Activated T-cell treated with anti-CD3 and anti-CD28 coated beads for 24 hours (primary cell): ENCODE data around the gene MACROD2.

Experiments used
- DNase-seq: peaks from one replicate; pipeline ENCODE4 v3.0.0-alpha.2; 2020; ENCODE audit warnings: low read depth

MACROD2 gene

DNA sequence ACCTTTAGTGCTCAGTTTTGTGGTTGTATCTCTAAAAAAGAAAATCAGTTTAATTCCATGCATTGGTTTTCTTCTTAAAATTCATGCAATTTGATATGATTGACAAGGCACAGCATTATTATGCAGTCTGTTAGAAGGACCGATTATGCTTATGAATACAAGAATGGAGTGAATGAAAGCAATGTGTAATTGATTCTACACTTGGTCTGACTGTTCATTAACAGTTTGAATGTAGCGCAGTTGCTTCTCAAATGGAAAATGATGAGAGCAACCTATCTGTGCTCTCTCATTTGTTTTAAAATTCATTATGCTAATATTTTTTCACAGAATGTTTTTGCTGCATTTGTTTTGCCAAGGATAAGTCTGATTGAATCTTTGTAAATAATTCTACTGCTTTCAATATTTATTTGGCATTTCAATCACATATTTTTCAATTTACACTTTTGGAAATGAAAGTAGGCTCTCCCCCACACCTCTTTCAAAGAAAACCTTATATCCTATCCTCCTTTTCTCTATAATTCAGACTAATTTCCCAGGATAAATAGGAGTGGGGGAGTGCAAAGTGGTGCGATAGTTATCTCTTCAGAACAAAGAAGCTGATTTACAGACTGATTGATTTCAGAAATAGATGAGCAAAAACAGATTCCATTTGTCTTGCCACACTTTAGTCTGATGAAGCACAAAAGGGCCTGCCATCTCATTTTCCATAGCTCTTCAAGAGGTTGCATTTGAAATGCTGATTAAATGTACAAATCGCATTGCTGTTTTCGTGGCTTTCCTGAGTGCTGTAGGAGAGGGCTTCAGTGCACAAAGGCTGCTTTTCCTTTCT lies 1227.4 kb downstream of the MACROD2 start:
- DNase-seq = no peak

DNA sequence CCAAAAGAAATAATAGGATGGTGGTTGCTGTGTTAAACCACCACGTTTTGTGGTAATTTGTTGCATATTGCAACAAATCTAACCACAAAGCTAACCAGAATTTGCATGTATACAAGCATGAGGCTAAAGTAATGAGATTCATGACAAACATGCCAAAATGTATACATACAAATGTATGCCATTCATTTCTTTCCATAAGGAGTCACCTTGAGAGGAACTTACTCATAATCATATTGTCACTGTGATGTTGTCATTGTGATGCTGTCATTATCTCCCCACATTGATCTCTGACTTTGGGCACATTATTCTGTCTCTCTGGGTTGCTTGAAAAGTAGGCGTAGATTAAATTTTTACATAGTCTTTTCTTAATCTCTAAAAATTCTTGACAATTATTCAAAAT lies 1228.9 kb downstream of the MACROD2 start:
- DNase-seq = no peak

DNA sequence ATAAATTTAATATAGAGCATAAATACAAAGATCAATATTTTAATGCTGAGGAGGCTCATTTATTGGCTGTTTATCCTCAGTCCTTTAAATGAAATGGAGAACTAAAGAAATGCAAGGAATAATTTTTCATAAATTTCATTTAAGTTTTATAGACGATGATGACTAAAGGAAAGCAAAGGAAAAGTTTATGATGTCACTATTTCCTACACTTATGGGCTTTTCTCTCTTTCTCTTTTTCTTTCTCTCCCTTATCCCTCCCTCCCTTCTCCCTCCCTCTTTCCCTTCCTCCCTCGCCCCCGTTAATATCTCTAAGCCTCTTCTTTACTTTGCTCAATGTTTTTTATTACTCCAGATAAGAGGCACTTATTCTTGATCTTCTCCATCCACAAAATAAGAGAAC lies 1231.8 kb downstream of the MACROD2 start:
- no peak for DNase-seq

DNA sequence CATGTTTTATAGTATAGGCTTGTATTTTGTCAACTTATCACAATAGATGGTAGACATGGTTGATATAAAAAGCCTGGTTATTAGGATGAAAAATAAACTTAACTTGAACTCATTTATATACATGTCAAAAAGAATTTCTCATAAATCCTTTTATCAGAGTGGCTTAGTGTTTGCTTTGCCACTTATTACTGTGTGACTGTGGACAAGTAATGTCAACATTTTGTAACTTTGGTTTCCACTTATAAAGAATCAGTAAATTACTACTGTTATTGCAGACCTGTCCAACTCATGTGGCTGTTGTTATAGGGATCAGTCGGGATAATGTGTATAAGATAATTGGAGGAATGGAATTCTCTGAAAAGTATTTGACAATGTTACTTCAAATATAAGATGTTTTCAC lies 1236.9 kb downstream of the MACROD2 start:
- DNase-seq = no peak

DNA sequence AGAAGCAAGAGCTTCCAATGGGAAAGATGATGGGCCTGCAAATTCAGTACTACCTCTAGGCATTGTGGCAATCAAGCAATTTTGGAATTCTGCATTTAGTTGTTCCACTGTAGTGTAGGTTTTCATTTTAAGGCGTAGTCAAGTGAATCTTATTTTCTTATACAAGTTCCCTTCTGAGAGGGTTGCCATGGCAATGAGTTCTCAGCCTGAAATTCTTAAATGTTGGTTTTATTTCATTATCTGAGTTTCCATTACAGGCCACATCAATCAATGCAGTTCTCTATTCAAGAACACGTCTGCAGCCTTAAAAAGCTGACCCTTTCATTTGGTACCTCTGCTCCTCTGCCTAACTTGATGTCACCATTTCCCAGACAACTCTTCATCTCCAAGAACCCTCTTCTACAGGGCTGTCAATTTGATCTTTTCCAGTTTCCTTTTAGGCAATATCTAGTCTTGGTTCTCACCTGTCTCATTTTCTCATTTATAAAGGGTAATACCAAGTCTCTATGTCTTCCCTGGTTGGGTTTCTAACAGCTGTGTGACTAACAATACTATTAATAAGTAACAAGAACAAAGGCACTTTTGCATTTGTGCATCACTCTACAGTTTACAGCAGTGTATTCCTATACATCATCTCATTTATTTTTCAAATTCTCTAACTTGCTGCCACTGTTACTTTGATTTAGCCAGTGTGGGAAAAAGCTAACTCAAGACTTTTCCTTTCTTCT lies 1240.3 kb downstream of the MACROD2 start:
- no peak for DNase-seq

DNA sequence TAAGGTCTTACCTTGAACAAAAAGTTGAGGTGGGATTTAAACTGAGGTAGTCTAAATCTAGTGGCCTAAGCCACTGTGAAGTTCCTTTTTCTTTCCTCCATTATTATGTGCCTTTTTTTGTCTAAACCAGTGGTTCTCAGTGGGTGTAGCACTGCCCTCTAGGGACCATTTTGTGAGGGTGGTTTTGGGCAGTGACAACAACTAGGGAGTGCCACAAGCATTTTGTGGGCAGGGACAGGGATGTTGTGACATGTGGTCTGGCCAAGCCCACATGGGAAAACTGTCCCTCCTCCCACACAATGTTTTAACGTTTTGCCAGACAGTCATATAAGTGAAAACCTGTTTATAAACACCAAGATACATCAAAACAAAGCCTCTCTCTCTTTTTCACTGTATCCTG lies 1241.5 kb downstream of the MACROD2 start:
- DNase-seq = no peak

DNA sequence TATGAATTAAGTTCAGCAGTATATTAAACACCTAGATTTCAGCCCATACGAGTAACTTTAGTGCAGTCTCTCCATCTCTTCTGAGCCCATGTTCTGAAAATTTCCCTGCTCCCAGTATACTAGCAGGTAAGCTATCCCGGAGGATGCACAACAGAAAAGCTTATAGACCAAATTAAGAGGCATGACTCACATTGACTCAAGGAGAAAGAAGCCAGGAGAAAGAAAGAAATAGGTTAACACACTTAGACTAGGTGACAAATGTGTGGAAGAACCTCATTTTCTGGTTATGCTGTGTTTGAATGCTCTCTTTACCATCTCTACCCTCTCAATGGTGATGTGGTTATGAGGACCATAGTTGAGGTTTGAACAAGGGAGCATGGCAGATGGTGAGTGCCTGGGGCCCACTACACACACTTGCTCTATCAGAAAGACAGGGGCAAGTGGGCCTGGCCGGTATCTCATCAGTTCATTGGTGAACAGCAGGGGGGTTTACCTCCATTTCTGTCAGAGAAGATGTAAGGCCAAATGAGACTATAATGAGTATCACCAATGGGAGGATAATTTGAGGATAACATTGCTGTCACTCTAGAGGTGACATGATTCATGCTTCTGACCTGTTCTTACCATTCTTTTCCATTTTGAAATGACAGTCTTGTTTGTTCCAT lies 1244.4 kb downstream of the MACROD2 start:
- no peak for DNase-seq

DNA sequence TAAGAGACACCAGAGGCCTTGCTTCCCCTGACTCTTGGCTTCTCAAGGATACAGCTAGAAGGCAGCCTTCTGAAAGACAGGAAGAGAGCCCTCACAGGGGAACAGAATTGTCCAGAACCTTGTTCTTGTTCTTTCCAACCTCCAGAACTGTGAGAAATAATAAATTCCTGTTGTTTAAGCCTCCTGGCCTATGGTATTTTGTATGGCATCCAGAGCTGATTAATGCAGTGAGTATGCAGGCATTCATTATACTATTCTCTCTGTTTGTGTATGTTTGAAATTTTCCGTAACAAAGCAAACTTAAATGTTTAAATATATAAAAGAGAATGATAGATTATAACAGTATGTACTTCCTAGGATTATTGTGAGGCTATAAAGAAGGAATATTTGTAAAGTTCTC lies 1245.5 kb downstream of the MACROD2 start:
- DNase-seq = no peak

DNA sequence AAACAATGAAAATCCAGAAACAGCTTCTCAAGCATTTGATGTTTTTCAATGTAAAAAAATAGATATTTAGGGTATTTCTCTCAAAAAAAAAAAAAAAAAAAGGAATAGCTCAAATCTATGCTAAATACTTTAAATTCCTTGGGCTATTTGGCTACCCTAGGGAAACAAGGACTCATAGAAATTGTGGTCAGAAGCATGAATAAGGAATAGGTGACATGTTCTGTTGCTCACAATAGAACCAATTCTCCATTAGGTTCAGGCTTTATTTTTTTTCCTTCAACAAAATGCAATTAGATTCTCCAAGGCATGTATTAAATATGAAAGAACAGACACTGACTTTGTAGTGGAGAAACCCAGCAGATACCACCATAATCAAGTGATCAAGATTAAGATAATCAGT lies 1246.4 kb downstream of the MACROD2 start:
- no peak for DNase-seq

DNA sequence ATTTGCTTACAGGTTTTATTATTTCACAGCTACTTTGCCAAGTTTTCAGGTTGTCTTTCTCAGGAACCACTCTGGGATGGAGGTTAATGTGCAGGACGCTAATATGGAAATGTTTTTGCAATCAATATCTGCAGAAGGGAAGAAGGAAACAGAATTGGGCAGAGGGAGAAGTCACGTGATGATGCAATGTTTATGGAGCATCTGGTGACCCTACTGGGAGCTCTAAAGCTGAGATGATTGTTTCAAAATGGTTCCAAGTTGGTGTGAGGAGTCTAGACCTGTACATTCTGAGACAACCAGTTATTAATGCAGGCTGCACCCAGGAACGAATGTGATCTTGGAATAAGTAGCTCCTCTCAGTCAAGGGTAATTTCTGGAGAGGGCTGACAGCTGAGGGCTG lies 1247.5 kb downstream of the MACROD2 start:
- no peak for DNase-seq

DNA sequence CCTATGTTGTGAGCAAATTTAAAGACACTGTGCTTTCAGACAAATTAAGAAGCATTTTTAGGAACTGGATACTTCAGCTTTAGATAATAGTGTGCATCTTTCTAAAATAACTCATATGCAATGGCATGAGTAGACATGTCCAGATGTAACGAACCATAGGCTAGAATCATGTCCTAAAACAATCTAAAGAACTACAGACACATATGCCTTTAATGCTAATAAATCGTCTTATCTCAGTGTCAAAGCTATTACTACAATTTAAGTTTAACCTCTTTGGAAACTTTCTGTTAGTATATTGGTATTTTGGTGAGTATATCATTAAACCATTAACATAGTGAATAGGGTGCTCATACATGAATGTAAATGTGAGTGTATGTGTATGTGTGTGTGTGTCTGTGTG lies 1250.6 kb downstream of the MACROD2 start:
- no peak for DNase-seq

DNA sequence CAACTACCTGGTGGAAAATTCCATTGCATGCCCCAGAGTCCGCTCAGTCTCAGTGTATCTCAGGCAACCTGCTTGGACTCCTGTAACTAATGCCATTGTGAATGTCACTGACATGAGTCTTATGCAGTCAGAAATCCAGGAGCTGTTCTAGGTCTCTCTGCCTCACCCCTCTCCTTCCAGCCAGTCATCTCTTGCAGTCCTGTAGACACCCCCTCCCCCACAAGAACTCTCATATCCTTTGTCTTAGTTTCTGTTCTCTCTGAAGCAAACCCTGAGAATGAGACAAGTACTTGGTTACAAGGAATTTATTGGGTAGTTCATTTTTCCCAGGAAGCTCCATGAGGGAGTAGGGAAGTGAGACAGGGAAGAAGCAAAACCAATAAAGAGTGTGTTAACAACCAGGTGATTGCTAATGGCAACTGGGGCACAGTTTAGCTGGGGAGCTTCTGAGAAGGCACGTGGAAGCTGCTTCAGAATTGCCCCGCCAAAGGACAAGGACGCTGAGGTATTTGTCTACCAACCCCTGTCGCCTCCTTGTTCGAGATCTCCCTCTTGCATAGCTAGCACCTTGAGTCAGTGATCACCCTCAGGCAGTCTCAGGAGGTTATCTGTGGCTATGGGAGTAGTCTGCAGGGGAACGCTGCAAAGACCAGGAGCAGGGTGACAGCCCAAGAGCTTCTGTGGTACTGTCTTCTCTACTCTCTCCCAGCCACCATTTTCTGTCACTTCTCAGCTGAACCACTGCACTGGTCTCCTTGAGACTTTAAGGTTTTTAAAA lies 1253.5 kb downstream of the MACROD2 start:
- no peak for DNase-seq

DNA sequence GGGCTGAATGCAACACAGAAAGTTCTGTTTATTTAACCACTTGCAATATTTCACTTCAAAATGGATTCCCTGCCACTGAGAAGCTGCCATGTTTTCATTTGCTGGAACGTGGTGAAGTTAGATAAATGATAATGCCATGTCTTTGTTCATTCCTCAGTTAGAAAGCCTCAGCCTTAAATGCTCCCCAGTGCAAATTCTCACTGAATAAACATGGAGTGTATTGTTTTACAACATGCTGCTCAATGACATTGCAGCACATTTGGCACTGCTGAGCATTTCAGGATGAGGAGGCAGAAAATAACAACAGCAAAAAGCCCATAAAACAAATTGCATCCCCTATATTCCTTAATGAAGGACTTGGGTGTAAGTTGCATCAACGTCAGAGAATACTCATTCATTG lies 1255.9 kb downstream of the MACROD2 start:
- DNase-seq = no peak

DNA sequence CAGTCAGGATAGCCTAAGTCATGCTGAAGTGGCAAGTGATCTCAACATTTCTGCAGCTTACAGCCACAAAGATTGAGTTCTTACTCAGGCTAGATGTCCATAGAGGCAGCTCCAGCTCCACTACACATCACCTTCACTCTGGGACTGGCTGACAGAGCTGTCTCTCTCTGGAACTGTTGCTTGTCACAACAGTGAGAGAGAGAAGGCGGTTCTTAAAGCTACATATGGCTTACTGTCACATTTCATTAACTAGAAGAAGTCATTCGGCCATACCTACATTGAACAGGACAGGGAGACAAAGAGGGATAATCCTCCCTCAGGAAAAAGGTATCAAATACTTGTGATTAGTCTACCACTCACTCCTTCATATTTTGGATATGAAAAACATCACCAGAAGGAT lies 1257.0 kb downstream of the MACROD2 start:
- no peak for DNase-seq

DNA sequence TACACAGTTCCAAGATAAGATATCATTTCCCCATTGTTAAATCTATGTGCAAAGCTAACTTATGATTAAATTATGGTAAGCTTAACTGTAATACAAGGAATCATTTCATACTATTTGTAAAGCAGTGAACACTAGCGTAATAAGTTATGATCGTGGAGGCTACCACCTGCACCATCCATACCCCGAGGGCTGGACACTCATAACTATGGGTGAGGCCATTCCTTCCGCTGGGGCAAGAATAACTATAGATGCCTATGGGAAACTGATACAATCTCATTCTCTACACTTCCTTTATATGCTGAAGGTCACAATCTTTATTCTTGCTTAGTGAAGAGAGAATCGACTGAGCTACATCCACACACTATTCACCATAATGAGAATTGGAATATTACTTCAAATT lies 1258.1 kb downstream of the MACROD2 start:
- no peak for DNase-seq

DNA sequence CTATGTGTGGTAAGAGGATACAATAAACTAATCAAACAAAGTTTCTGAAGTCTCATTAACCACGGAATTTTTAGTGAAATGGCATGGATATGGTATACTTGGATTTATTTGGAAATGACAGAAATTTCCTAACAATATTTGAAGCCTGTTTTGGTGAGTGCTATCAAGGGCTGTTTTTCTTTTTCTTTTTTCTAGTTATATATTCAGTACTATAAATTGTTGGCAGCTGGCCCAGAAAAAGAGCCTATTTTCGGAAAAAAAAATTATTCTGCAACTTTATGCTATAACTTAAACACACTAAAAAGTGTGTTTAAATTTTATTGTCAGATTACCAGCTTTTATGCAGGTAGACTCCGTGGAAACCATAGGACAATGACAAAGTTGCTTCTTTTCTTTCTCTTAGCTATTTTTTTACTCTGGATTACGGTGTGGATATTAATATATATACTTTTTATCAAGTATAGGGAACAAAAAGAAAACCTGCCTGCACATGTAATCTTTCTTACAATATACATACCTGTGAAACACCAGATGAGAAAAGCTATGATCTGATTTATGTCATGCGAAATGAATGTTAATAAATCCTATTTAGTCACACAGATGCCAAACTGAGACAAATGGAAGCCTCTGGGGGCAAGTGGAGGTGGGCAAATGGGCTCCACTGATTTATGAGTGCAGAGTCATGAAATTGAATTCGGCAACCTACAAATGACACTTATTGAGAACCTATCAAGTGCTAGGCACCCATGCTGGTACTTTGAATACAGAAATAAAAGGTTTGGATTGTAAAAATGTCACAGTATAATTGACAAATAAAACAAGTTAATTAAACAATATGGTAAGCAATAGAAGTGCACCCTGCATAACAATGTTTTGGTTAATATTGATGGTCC lies 1261.6 kb downstream of the MACROD2 start:
- no peak for DNase-seq

DNA sequence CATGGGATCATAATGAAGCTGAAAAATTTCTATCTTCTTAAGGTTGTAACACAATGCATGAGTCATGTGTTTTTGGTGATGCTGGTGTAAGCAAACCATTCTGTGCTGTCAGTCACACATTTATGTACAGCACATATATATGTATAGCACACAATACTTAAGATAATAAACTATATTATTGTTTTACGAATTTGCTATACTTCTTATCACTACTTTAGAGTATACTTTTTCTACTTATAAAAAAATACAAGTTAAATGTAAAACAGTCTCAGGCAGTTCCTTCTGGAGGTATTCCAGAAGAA lies 1262.2 kb downstream of the MACROD2 start:
- no peak for DNase-seq

DNA sequence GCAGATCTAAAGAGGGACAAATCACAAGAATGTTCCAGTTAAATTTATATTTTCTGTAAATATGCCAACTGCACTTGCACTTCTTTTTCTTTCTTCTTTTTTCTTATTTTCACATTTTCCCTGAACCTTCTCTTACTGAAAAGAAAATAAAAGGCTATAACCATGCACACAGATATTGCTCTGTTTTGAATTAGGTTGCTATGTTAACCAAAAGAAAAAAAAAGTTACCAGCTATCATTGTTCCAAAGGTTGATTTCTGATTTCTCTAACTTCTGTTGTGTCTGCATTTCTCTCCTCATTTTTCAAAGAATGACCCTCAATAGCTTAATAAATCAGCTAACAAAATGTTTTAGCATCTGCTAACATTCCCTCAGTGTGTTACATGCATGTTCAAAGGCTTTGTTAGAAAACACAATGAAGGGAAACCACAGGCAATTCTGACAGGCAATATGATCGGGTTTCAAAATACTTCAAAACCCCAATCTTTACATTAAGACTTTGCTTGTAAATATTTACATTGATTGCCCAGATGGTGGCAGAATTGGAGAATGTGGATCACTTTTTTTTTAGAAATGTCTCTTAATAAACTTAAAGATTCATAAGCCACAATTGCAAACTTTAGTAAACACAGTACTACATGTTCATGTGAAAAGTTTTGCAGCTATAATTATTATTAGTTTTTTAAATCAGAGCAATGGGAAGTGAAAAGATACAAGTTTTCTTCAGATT lies 1270.4 kb downstream of the MACROD2 start:
- no peak for DNase-seq

DNA sequence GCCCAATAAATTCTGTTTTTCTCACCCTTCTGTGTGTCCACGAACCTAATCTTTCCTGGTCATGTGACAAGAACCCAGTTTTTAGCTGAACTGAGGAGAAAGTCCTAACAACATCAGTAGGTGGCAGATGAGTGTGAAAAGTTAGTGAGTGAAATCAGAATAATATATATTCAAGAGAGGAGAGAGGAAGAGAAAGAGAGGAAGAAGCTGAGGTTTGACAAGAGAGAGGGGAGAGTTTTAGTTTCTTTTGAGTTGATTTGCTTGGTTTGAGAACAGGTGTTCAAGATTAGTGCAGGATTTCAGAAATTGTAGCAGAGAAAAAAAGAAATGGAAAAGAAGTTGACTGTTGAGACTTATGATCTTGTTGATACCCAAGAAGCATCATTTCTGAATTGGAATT lies 1272.6 kb downstream of the MACROD2 start:
- DNase-seq = no peak

DNA sequence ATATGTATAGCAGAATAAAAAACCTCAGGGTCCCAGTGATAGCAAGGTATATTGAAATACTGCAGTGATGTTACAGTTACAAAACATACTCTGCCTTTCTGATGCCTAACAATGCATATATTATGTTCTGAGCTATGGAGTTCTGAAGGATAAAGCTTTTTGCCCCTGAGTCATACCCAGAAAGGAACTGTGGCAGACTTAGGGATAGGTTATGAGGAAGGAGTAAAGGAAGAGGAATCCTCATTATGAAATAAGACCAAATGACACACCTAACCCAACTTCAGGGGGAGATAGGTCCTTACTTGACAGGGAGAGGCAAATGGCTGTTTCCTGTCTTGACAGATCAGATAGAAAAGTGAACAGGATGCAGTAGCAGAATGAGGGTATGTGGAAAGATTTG lies 1282.7 kb downstream of the MACROD2 start:
- no peak for DNase-seq

DNA sequence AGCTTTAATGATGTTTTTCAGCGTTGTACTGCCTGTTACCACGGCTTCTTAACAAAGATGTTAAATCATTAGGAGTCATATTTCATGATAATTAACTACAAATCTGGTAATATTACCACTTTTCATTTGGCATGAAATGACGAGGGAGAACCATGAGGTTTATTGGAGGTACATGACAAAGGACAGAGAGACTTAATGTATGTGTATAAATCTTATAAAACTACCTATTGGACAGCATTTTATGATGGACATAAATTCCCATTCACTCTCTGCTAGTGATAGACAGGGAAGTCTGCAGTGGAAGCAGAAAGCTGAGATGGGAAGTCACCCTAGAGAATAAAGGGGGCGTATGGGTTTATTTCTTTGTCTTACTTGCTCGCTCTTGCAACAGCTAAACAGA lies 1292.0 kb downstream of the MACROD2 start:
- no peak for DNase-seq
